ENCODE data around the gene FCN2.

DNA sequence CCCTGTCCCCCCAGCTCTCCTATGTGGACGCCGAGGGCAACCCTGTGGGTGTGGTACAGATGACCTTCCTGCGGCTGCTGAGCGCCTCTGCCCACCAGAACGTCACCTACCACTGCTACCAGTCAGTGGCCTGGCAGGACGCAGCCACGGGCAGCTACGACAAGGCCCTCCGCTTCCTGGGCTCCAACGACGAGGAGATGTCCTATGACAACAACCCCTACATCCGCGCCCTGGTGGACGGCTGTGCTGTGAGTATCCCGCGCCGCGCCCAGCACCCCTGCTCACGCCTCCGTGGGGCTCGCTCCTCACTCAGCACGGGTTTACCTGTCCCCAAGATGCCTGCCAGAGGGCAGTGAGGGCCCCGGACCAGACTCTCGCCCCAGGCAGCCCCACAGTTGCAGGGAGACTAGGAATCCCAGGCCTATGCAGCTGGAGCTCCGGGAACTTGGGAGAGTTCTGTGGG is 45.6 kb upstream of the FCN2 start:
- TF ChIP-seq CTCF (IDR thresholded peaks at IDR 0.05) (no peak), POLR2AphosphoS5 (IDR thresholded peaks at IDR 0.05) (no peak)

All from upper lobe of left lung (tissue), 4 donors.